OCI-LY3 (cell line): ENCODE data around the gene CNOT6L.

Source experiments
- CTCF ChIP-seq: fragments of 200-600, 300-600 bp; sonication (generic); IDR thresholded peaks from 2 replicates; pipeline ENCODE4 v1.5.1; 2014; ENCODE audit warnings: antibody characterized with exemption, low read length, low read depth
- EZH2phosphoT487 ChIP-seq: fragments of 200-600 bp; shearing (Covaris generic); IDR thresholded peaks from 2 replicates; pipeline ENCODE4 v1.6.1; 2018; ENCODE audit warnings: antibody characterized with exemption, mixed run types, low read depth

GRCh38 chr4:77844363-77844762, 25.2 kb upstream of the CNOT6L start:
- TF ChIP-seq CTCF (no peak), EZH2phosphoT487 (no peak)
